ENCODE data around the gene DICER1. TPM values are rescaled to one million over a fixed set of nuclear protein-coding genes. Genes with fewer than 3 reads are reported as not detected.
"Not testable (repeated sequence)": the region's sequence is repeated elsewhere in the genome, so short reads cannot be mapped to it uniquely, and the experiment has no call there.

Gene DICER1
- total and polyA plus RNA-seq, 8 donors, result 47.9 to 76.9 (median 50.9) TPM

GRCh38 chr14:95180966-95181741 lies 23.8 kb upstream of the DICER1 start:
- ATAC-seq (no peak), DNase-seq (no peak)
- Histone ChIP-seq H3K27me3 (no peaks in the 10 kb centered on the region), H3K36me3 (peaks cover 0 to 5% of the 10 kb centered on the region in 2 donors), H3K9me3 (no peaks in the 10 kb centered on the region), H3K4me3 (no peak overlapping the region), H3K4me1 (peaks cover 13 to 37% of the 10 kb centered on the region in 2 donors), H3K27ac (no peak overlapping the region)
- no peak for TF ChIP-seq CTCF (IDR thresholded peaks at IDR 0.05)
- intact Hi-C loops (cut with DNase I), result no loop called here

- H3K27me3 ChIP-seq; H3K27ac ChIP-seq; H3K9me3 ChIP-seq; H3K4me3 ChIP-seq; H3K36me3 ChIP-seq; intact Hi-C loops (cut with DNase I); ATAC-seq; DNase-seq: not testable (repeated sequence)
- peaks cover 0 to 16% of the 10 kb centered on the region in 2 donors for H3K4me1 ChIP-seq
These were observed 18.3 kb upstream of the DICER1 start for GRCh38 chr14:95175670-95176069.

- intact Hi-C loops (cut with DNase I), result no loop called here
- Histone ChIP-seq H3K9me3 (no peaks in the 10 kb centered on the region), H3K27me3 (no peaks in the 10 kb centered on the region), H3K27ac (peak overlapping the region in 1 of 2 donors; percentile 73), H3K4me1 (peaks cover 0 to 16% of the 10 kb centered on the region in 2 donors), H3K4me3 (no peak overlapping the region), H3K36me3 (no peaks in the 10 kb centered on the region)
- no peak for DNase-seq
- ATAC-seq, result peak; percentile 24
- peak in 1 of 2 donors; percentile 28 for TF ChIP-seq CTCF (IDR thresholded peaks at IDR 0.05)
These were observed 17.0 kb upstream of the DICER1 start for GRCh38 chr14:95174184-95174792.

- Histone ChIP-seq H3K4me3 (no peak overlapping the region), H3K27me3 (no peaks in the 10 kb centered on the region), H3K4me1 (peaks cover 0 to 16% of the 10 kb centered on the region in 2 donors), H3K27ac (peak overlapping the region in 1 of 2 donors; percentile 73), H3K36me3 (no peaks in the 10 kb centered on the region), H3K9me3 (no peaks in the 10 kb centered on the region)
- ATAC-seq (peak; percentile 16), DNase-seq (no peak)
- no peak for TF ChIP-seq CTCF (IDR thresholded peaks at IDR 0.05)
- intact Hi-C loops (cut with DNase I), result no loop called here
These were observed 16.2 kb upstream of the DICER1 start for GRCh38 chr14:95173518-95173917.

GRCh38 chr14:95167177-95167576 lies 9.8 kb upstream of the DICER1 start:
- H3K36me3 ChIP-seq, result no peaks in the 10 kb centered on the region
- no peak overlapping the region for H3K27ac ChIP-seq
- H3K9me3 ChIP-seq, result peaks cover 0 to 2% of the 10 kb centered on the region in 2 donors
- ATAC-seq (no peak), DNase-seq (no peak)
- H3K27me3 ChIP-seq, result no peaks in the 10 kb centered on the region
- peaks cover 0 to 15% of the 10 kb centered on the region in 2 donors for H3K4me1 ChIP-seq
- TF ChIP-seq CTCF (IDR thresholded peaks at IDR 0.05), result no peak
- intact Hi-C loops (cut with DNase I), result no loop called here
- no peak overlapping the region for H3K4me3 ChIP-seq

All from left lung (tissue), 10 donors.